ENCODE measurements around the gene BRD8.

- TF ChIP-seq, protein P1, sequence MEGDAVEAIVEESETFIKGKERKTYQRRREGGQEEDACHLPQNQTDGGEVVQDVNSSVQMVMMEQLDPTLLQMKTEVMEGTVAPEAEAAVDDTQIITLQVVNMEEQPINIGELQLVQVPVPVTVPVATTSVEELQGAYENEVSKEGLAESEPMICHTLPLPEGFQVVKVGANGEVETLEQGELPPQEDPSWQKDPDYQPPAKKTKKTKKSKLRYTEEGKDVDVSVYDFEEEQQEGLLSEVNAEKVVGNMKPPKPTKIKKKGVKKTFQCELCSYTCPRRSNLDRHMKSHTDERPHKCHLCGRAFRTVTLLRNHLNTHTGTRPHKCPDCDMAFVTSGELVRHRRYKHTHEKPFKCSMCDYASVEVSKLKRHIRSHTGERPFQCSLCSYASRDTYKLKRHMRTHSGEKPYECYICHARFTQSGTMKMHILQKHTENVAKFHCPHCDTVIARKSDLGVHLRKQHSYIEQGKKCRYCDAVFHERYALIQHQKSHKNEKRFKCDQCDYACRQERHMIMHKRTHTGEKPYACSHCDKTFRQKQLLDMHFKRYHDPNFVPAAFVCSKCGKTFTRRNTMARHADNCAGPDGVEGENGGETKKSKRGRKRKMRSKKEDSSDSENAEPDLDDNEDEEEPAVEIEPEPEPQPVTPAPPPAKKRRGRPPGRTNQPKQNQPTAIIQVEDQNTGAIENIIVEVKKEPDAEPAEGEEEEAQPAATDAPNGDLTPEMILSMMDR (IDR thresholded peaks at IDR 0.05) = no peak
- no peak for TF ChIP-seq POLR2A (IDR thresholded peaks at IDR 0.05)
- no peak for TF ChIP-seq POLR2AphosphoS5 (IDR thresholded peaks at IDR 0.05)
These were observed 50.1 kb downstream of the BRD8 start for GRCh38 chr5:138128334-138128733.

All from prostate gland (tissue), 2 donors.